ENCODE results near the gene STPG2. TPM values are rescaled to one million over a fixed set of nuclear protein-coding genes. Genes with fewer than 3 reads are reported as not detected.

The STPG2 gene
- total RNA-seq, 2 experiments from 2014 or later = not detected

DNA sequence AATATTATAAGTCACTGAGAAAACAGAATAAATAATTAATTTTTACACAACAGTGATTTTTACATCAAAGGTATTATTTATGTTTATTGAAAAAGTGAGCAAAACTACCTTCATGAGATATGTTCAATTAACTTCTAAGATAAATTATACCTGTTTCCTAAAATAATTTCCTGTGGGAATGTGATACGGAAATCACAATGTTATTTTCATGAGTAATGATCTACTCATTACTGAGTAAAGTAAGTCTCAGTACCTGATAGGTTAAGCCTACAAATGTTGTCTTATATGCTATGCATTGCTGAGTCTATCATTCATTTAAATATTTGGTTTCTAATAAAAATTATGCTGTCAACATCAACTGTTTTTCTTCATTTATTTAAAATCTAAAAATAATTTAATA lies 324.0 kb downstream of the STPG2 start:
- Histone ChIP-seq H3K4me2 (ENCODE audit: low read length) (no peak overlapping the region), H3K4me3 (ENCODE audit: low read depth, low read length, poor library complexity, severe bottlenecking) (no peak overlapping the region), H3K9me3 (ENCODE audit: low read length) (no peaks in the 10 kb centered on the region), H4K20me1 (ENCODE audit: insufficient read depth, low read length) (no peaks in the 10 kb centered on the region), H3K27ac (ENCODE audit: low read depth, low read length, poor library complexity, severe bottlenecking) (no peak overlapping the region), H3K36me3 (ENCODE audit: insufficient read depth, low read length) (no peaks in the 10 kb centered on the region), H2AFZ (ENCODE audit: low read length) (no peak overlapping the region), H3K79me2 (ENCODE audit: insufficient read depth, low read depth, low read length) (no peaks in the 10 kb centered on the region), H3K9me2 (ENCODE audit: insufficient read depth, low read length) (no peaks in the 10 kb centered on the region), H3K4me1 (ENCODE audit: insufficient read depth, low read length, poor library complexity, severe bottlenecking) (no peaks in the 10 kb centered on the region)
- no peak for DNase-seq (ENCODE audit: low spot score)
- ChIA-PET POLR2A (interaction anchor here (1.1 kb wide), 1 partner anchor 324 kb away, joined by 3 read pairs; the partner anchor contains the start of gene STPG2), CTCF (ENCODE audit: unreplicated experiment) (no interaction called here)
- intact Hi-C loops (cut with micrococcal nuclease; ENCODE audit: unreplicated experiment) = loop anchor here (10.0 kb wide), 1 partner anchor 816 kb away; no protein-coding TSS in a partner anchor
- BruUV-seq (replicated peaks) = no TSS peak
- TF ChIP-seq, protein P1, sequence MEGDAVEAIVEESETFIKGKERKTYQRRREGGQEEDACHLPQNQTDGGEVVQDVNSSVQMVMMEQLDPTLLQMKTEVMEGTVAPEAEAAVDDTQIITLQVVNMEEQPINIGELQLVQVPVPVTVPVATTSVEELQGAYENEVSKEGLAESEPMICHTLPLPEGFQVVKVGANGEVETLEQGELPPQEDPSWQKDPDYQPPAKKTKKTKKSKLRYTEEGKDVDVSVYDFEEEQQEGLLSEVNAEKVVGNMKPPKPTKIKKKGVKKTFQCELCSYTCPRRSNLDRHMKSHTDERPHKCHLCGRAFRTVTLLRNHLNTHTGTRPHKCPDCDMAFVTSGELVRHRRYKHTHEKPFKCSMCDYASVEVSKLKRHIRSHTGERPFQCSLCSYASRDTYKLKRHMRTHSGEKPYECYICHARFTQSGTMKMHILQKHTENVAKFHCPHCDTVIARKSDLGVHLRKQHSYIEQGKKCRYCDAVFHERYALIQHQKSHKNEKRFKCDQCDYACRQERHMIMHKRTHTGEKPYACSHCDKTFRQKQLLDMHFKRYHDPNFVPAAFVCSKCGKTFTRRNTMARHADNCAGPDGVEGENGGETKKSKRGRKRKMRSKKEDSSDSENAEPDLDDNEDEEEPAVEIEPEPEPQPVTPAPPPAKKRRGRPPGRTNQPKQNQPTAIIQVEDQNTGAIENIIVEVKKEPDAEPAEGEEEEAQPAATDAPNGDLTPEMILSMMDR (conservative IDR thresholded peaks at IDR 0.05; ENCODE audit: low read length) = no peak
- TF ChIP-seq EZH2phosphoT487 (IDR thresholded peaks at IDR 0.05; ENCODE audit: borderline replicate concordance, low read depth, low read length) = no peak

DNA sequence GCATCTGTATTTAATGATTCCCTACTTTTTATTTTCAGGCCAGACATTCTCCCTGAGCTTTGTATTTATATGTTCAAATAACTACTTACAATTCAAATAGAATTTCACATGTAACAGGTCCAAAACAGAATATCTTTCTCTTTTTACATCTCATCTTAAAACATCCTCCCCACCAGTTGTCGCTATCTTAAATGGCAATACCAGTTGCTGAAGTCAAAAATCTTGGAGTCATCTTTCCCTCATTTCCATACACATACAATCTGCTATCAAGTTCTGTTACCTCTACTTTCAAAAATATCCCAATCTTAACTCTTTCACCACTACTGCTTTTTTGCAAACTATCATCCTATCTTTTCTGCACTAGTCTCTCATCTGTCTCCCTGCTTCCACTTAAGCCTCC lies 330.5 kb downstream of the STPG2 start:
- H4K20me1 ChIP-seq (ENCODE audit: insufficient read depth, low read length) = no peaks in the 10 kb centered on the region
- H3K4me2 ChIP-seq (ENCODE audit: low read length) = no peak overlapping the region
- H3K4me3 ChIP-seq (ENCODE audit: low read depth, low read length, poor library complexity, severe bottlenecking) = no peak overlapping the region
- BruUV-seq (replicated peaks) = no TSS peak
- intact Hi-C loops (cut with micrococcal nuclease; ENCODE audit: unreplicated experiment) = loop anchor here (10.0 kb wide), 1 partner anchor 822 kb away; no protein-coding TSS in a partner anchor
- no peaks in the 10 kb centered on the region for H3K79me2 ChIP-seq (ENCODE audit: insufficient read depth, low read depth, low read length)
- no peak overlapping the region for H3K27ac ChIP-seq (ENCODE audit: low read depth, low read length, poor library complexity, severe bottlenecking)
- H3K9me3 ChIP-seq (ENCODE audit: low read length) = no peaks in the 10 kb centered on the region
- POLR2A ChIA-PET = no interaction called here
- H2AFZ ChIP-seq (ENCODE audit: low read length) = no peak overlapping the region
- TF ChIP-seq, protein P1 (conservative IDR thresholded peaks at IDR 0.05; ENCODE audit: low read length) = no peak
- no peak for TF ChIP-seq EZH2phosphoT487 (IDR thresholded peaks at IDR 0.05; ENCODE audit: borderline replicate concordance, low read depth, low read length)
- no peak for DNase-seq (ENCODE audit: low spot score)
- H3K4me1 ChIP-seq (ENCODE audit: insufficient read depth, low read length, poor library complexity, severe bottlenecking) = no peaks in the 10 kb centered on the region
- CTCF ChIA-PET (ENCODE audit: unreplicated experiment) = no interaction called here
- H3K9me2 ChIP-seq (ENCODE audit: insufficient read depth, low read length) = no peaks in the 10 kb centered on the region
- H3K36me3 ChIP-seq (ENCODE audit: insufficient read depth, low read length) = no peaks in the 10 kb centered on the region

DNA sequence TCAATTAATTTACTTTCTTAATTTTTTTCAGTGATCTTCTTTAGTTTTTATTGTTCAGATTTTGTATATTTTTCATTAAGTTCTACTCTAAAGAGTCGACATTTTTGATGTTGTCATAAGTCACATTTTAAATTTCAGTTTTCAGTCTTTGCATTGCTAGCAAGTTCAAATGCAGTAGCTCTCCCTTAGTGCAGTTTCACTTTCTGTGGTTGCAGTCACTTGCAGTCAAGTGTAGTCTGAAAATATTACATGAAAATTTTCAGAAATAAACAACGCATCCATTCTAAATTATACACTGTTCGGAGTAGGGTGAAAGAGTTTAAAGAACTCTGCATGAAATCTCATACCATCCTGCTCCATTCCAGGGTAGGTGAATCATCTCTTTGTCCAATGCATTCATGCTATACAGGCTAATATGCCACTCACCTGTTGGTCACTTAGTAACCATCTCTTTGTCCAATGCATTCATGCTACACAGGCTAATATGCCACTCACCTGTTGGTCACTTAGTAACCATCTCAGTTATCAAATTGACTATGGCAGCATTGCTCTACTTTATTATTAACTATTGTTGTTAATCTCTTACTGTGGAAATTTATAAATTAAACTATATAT lies 356.9 kb downstream of the STPG2 start:
- intact Hi-C loops (cut with micrococcal nuclease; ENCODE audit: unreplicated experiment) = no loop called here
- Histone ChIP-seq H3K79me2 (ENCODE audit: insufficient read depth, low read depth, low read length) (no peaks in the 10 kb centered on the region), H3K9me2 (ENCODE audit: insufficient read depth, low read length) (no peaks in the 10 kb centered on the region), H4K20me1 (ENCODE audit: insufficient read depth, low read length) (no peaks in the 10 kb centered on the region), H3K9me3 (ENCODE audit: low read length) (no peaks in the 10 kb centered on the region), H3K4me2 (ENCODE audit: low read length) (no peak overlapping the region), H2AFZ (ENCODE audit: low read length) (no peak overlapping the region), H3K4me3 (ENCODE audit: low read depth, low read length, poor library complexity, severe bottlenecking) (no peak overlapping the region), H3K4me1 (ENCODE audit: insufficient read depth, low read length, poor library complexity, severe bottlenecking) (no peaks in the 10 kb centered on the region), H3K36me3 (ENCODE audit: insufficient read depth, low read length) (no peaks in the 10 kb centered on the region), H3K27ac (ENCODE audit: low read depth, low read length, poor library complexity, severe bottlenecking) (no peak overlapping the region)
- TF ChIP-seq, protein P1 (conservative IDR thresholded peaks at IDR 0.05; ENCODE audit: low read length) = no peak
- TF ChIP-seq EZH2phosphoT487 (IDR thresholded peaks at IDR 0.05; ENCODE audit: borderline replicate concordance, low read depth, low read length) = no peak
- POLR2A ChIA-PET = no interaction called here
- CTCF ChIA-PET (ENCODE audit: unreplicated experiment) = no interaction called here
- no TSS peak for BruUV-seq (replicated peaks)
- no peak for DNase-seq (ENCODE audit: low spot score)
